Sigmoid colon (tissue), 7 donors: ENCODE measurements around the gene PAF1. TPM values are rescaled to one million over a fixed set of nuclear protein-coding genes. Genes with fewer than 3 reads are reported as not detected.

ENCODE experiments used
- DNase-seq: peaks from one replicate; pipeline ENCODE4 v3.0.0-alpha.2; 2019
- H3K27ac ChIP-seq, 4 donors: fragments of 200-600 bp; sonication (generic); one replicate each; pipeline ENCODE4 v1.5.1; 2016 to 2019; ENCODE audit warnings: mild to moderate bottlenecking in 1 of 4
- H3K27me3 ChIP-seq, 3 donors: fragments of 200-600 bp; sonication (generic); one replicate each; pipeline ENCODE4 v1.5.1; 2019; ENCODE audit warnings: mild to moderate bottlenecking in 1 of 3
- H3K36me3 ChIP-seq, 4 donors: fragments of 200-600 bp; sonication (generic); one replicate each; pipeline ENCODE4 v1.5.1; 2016 to 2019
- H3K4me1 ChIP-seq, 4 donors: fragments of 200-600 bp; sonication (generic); one replicate each; pipeline ENCODE4 v1.5.1; 2017 to 2019
- H3K4me3 ChIP-seq, 4 donors: fragments of 200-600 bp; sonication (generic); one replicate each; pipeline ENCODE4 v1.5.1; 2017 to 2019; ENCODE audit warnings: mild to moderate bottlenecking in 2 of 4, moderate library complexity in 1 of 4
- H3K9me3 ChIP-seq, 4 donors: fragments of 200-600 bp in 3 of 4; sonication (generic) in 3 of 4; one replicate each; pipeline versions ENCODE4 v1.5.1 to v1.6.1; 2013 to 2019
- CTCF ChIP-seq, 4 experiments: fragments of 450-650 bp in 3 of 4; fragments of 200-600 bp in 1 of 4; IDR thresholded peaks; one replicate each; pipeline ENCODE4 v1.5.1; 2016 to 2019; ENCODE audit warnings: antibody characterized with exemption in 4 of 4, mild to moderate bottlenecking in 3 of 4, moderate library complexity in 2 of 4
- EP300 ChIP-seq, 4 donors: sonication (generic); formaldehyde crosslinking; IDR thresholded peaks; one replicate each; pipeline ENCODE4 v1.6.1; 2017; ENCODE audit warnings: antibody characterized with exemption in 4 of 4
- POLR2A ChIP-seq, 2 donors: fragments of 450-650 bp; IDR thresholded peaks; one replicate each; pipeline ENCODE4 v1.6.1; 2016; ENCODE audit warnings: antibody characterized with exemption in 2 of 2, mild to moderate bottlenecking in 2 of 2, moderate library complexity in 2 of 2
- POLR2AphosphoS5 ChIP-seq, 4 donors: sonication (generic); formaldehyde crosslinking; IDR thresholded peaks; one replicate each; pipeline ENCODE4 v1.6.1; 2017; ENCODE audit warnings: antibody characterized with exemption in 4 of 4
- WGBS, 2 donors: extraction: QIAGEN DNeasy Blood & Tissue Kit; methylation state at CpG; one replicate each; pipeline ENCODE4 v1.1.7; 2013; 5-methylcytosine and 5-hydroxymethylcytosine counted together
- intact Hi-C: fragments of 100-400 bp; cut with DNase I; formaldehyde crosslinking; loops from one replicate; pipeline ENCODE4 v1.15.1; 2023
- polyA plus RNA-seq, 3 donors: library from polyadenylated mRNA; stranded (reverse); fragments of 200-250 nt; gene quantifications; one replicate each; pipeline ENCODE4 v1.2.3, GENCODE V29; 2013
- total RNA-seq, 4 donors: library from RNA; depleted of rRNA; stranded (reverse); fragments of >200 nt; gene quantifications; one replicate each; pipeline ENCODE4 v1.1.0, GENCODE V29; 2016
- donor health status: healthy with polysubstance abuse.
- donor health status: Bipolar disorder and iron deficiency.
- donor health status: healthy.

PAF1 gene
- total and polyA plus RNA-seq, 7 donors = 28.2 to 51.8 (median 37.7) TPM

DNA sequence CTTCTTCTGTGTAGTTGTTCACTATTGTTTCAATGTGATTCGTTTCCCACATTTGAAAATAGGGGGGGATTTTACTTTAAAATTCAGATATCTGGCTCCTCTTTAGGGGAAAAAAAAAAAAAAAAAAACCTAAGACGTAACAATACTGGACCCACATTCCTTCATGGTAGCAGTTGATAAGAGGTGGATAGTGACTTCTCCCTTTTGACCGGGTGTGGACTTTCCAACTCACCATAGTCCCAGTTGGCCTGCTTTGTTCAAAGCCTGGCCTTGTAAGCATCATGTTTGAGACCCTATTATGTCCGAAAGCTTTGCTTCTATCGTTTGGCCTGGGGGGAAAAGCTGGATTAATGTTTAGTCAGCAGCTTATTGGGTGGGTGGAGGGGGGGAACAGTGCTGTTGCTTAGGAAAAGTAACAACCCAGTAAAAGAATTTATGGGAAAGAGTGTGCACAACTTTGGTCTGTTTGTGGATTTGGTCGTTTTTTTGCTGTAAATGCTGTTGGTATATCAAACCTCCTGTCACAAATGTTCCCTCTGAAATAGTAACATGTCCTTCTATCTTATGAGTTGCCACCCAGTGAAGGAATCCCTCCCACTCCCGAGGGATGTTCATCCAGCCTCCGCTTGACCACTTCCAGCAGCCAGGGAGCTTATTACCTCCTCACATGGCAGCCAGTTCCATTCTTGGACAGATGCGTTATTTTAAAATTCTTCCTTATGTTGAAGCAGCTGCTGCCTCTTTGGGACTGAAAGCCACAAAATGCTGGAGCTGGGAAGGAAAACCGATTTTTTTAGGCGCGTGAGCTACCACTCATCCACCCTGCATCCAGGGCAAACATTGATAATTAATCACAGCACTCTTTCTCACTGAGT is 38.3 kb downstream of the PAF1 start:
- Histone ChIP-seq H3K4me3 (no peak overlapping the region), H3K9me3 (no peaks in the 10 kb centered on the region), H3K4me1 (peaks cover 0 to 18% (median 9%) of the 10 kb centered on the region in 4 donors), H3K27me3 (no peaks in the 10 kb centered on the region), H3K27ac (peak overlapping the region in 3 of 4 donors; percentile 12 to 47 (median 23)), H3K36me3 (peaks cover 17 to 85% (median 34%) of the 10 kb centered on the region in 4 donors)
- intact Hi-C loops = no loop called here
- TF ChIP-seq CTCF (IDR thresholded peaks at IDR 0.05) = no peak
- DNase-seq = no peak
- WGBS, 2 donors = 81 to 87% methylated on average over 12 of the region's 12 CpGs

- Histone ChIP-seq H3K4me3 (no peak overlapping the region), H3K27ac (peak overlapping the region in 3 of 4 donors; percentile 12 to 47 (median 20)), H3K4me1 (peaks cover 0 to 28% (median 18%) of the 10 kb centered on the region in 4 donors), H3K27me3 (no peaks in the 10 kb centered on the region), H3K9me3 (no peaks in the 10 kb centered on the region), H3K36me3 (peaks cover 6 to 74% (median 24%) of the 10 kb centered on the region in 4 donors)
- TF ChIP-seq CTCF (IDR thresholded peaks at IDR 0.05) = no peak
- TF ChIP-seq POLR2AphosphoS5 (IDR thresholded peaks at IDR 0.05) = no peak
- TF ChIP-seq POLR2A (IDR thresholded peaks at IDR 0.05) = no peak
- TF ChIP-seq EP300 (IDR thresholded peaks at IDR 0.05) = no peak
- 62 to 79% methylated on average over 4 of the region's 4 CpGs for WGBS, 2 donors
- intact Hi-C loops = no loop called here
- no peak for DNase-seq
These were observed 39.3 kb downstream of the PAF1 start for GRCh38 chr19:39351537-39352064.

- WGBS, 2 donors = 97 to 99% methylated on average over 3 of the region's 3 CpGs
- no peak overlapping the region for H3K4me3 ChIP-seq
- H3K27ac ChIP-seq = no peak overlapping the region
- peaks cover 0 to 68% (median 11%) of the 10 kb centered on the region in 4 donors for H3K36me3 ChIP-seq
- H3K27me3 ChIP-seq = no peaks in the 10 kb centered on the region
- peaks cover 0 to 41% (median 33%) of the 10 kb centered on the region in 4 donors for H3K4me1 ChIP-seq
- intact Hi-C loops = no loop called here
- no peaks in the 10 kb centered on the region for H3K9me3 ChIP-seq
- TF ChIP-seq POLR2AphosphoS5 (IDR thresholded peaks at IDR 0.05) (no peak), CTCF (IDR thresholded peaks at IDR 0.05) (no peak), POLR2A (IDR thresholded peaks at IDR 0.05) (no peak), EP300 (IDR thresholded peaks at IDR 0.05) (no peak)
- no peak for DNase-seq
These were observed 40.8 kb downstream of the PAF1 start for GRCh38 chr19:39350156-39350555.

GRCh38 chr19:39349326-39349725 is 41.6 kb downstream of the PAF1 start:
- Histone ChIP-seq H3K36me3 (peaks cover 0 to 61% (median 6%) of the 10 kb centered on the region in 4 donors), H3K27ac (no peak overlapping the region), H3K27me3 (no peaks in the 10 kb centered on the region), H3K9me3 (no peaks in the 10 kb centered on the region), H3K4me1 (peaks cover 0 to 50% (median 40%) of the 10 kb centered on the region in 4 donors), H3K4me3 (no peak overlapping the region)
- 89 to 94% methylated on average over 4 of the region's 4 CpGs for WGBS, 2 donors
- DNase-seq = no peak
- intact Hi-C loops = no loop called here
- no peak for TF ChIP-seq EP300 (IDR thresholded peaks at IDR 0.05)
- no peak for TF ChIP-seq POLR2A (IDR thresholded peaks at IDR 0.05)
- TF ChIP-seq POLR2AphosphoS5 (IDR thresholded peaks at IDR 0.05) = no peak
- no peak for TF ChIP-seq CTCF (IDR thresholded peaks at IDR 0.05)
